HS-27A (cell line): ENCODE data around the gene FLNB.
A peak's percentile ranks its signal among the peaks of the same experiment; 100 is the strongest.

Experiments used
- DNase-seq: peaks from one replicate; pipeline ENCODE4 v3.0.0-alpha.2; 2012; ENCODE audit warnings: low read depth, missing footprints

FLNB gene

DNA sequence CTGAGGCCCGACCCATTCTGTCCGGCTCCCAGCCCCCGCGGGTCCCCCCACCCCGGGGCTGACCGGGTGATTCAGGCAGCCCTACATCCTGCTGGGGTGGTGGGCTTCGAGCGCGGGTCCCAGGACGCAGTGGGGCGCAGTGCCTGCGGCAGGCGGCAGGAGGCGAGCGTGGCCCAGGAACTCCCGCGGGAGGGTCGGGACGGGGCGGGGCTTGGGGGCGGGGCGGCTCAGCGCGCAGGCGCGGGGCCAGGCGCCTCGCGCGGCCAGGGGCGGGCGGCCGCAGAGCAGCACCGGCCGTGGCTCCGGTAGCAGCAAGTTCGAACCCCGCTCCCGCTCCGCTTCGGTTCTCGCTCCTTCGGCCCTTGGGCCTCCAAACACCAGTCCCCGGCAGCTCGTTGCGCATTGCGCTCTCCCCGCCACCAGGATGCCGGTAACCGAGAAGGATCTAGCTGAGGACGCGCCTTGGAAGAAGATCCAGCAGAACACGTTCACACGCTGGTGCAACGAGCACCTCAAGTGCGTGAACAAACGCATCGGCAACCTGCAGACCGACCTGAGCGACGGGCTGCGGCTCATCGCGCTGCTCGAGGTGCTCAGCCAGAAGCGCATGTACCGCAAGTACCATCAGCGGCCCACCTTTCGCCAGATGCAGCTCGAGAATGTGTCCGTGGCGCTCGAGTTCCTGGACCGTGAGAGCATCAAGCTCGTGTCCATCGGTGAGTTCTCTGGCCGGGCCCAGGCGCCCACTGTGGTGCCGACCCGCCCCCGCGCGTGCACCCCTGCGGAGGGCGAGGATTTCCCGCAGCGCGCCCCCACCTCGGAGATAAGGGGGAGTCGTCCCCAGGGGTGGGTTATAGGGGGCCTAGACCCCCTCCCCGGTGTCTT is at the start of gene FLNB:
Gene FLNB, plus strand, starts transcription at position 282 of the 885 bp plus-strand sequence. Its CDS starts 143 bp downstream, at position 425.
- no peak for DNase-seq

GRCh38 chr3:57958642-57959422 is 49.4 kb upstream of the FLNB start:
- DNase-seq, result no peak

DNA sequence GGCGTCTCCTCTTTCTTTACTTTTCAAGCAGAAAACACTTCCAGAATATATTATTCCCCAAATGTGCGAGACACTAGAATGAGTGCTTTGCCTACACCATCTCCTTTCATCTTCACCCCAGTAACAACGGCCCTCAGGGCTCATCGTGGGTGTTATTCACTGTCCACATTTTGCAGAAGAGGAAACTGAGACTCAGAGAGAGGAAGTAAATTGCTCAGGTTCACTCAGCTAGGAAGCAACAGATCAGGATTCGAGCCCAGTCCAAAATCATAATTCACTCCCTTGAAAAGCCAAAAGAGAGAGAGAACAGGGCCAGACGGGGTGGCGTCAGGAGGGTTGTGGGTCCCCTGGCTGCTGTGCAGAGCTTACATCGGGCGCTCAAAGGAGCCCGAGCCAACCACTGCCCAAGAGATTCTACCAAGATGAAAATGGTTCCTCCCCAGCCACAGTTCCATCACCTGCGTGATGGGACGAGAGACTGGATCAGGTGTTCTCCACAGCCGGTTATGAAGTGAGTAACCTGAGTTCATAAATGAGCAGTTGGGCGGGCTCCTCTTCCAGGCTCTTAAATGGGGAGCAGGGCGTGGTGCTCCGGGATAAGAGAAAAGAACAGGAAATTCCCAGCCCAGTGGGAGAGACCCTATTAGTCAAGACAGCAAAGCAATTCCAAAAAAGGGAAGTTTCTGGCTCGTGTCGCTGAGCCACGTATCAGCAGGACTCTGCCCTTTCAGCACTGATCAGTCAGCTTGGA is 48.6 kb upstream of the FLNB start:
- no peak for DNase-seq

DNA sequence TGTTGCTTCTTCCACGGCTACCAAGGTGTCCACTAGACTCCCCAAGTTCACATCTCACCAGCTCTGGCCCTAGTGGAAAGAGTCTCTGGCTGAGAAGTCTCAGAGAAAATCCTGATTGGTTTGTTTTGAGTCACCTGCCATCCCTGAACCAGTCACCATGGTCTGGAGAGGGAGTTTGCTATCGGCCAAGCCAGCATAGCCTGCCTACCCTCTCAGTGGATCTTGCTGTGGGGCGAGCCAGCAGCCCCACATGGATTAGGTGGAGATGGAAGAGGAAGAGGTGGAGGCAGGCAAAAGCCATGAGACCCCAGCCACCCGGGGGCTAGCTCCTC is 48.1 kb upstream of the FLNB start:
- DNase-seq, result no peak

DNA sequence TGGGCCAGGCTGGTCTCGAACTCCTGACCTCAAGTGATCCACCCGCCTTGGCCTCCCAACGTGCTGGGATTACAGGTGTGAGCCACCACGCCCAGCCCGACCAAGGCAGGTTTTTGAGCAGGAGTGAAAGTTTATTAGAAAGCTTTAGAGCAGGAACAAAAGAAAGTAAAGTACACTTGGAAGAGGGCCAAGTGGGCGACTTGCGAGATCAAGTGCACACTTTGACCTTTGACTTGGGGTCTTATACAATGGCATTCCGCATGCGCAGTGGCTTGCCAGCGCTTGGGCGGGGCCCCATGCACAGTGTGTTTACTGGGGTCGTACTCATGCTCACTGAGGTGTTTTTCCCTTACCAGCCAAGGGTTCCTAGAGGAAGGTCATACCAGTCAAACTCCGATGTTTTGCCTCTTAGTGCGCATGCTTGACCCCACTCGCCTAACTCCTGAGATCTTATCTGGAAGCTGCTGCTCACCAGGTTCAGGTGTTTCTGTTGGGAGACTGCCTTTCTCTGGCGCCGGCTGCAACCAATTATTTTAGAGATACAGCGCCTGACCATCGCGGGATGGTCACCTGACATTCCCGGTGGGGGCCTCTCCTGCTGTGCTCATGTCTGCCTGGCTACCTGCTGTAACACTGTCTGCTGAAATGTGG is 46.9 kb upstream of the FLNB start:
- no peak for DNase-seq

DNA sequence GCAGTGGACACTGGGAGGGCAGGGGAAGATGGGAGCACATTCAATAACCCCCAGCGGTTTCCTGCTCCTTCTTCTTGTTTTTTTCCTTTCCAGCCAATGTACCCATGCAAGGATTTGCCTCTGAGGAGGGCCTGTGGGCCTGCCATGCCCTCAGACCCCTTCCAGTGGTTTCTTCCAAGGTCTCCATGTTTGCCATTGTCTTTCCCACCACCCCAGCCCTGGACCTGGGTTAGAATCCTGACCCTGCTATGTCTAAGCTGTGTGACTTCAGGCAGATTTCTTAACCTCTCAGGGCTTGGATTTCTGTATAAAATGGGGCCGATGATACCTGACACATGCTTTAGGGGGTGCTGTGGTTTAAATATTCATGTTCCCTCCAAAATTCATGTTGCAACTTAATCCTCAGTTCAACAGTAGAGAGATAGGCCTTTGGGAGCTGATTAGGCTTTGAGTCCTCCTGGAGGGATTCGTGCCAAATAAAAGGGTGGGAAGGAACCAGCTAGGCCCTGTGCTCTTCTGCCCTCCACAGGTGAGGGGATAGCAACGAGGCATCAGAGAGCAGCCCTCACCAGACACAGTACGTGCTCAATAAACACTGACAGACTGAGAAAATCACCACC is 46.3 kb upstream of the FLNB start:
- DNase-seq, result no peak

- no peak for DNase-seq
Observed at GRCh38 chr3:57962448-57962834, 45.8 kb upstream of the FLNB start.

DNA sequence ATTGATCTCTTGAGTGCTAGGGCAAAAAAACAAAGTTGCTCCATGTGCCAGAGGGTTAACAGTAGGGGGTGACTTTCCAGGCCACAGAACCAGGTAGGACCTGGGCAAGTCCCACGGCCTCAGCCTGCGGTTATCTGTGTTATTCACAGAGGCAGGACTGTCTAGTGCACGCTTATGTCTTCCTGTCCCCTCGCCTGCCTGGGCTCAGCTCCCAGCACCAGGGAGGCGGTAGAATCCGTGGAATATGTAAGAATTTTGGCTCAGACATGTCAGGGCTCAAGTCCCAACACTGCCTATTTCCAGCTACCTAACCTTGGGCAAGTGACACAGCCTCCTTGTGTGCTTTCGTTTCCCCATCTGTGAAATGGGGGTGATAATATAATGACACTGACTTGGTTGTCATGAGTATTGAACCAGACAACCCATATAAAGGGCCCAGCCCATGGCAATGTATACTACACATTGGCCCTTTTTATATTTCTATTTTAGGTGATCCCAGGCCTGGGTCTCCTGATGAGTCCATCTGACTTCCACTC is 44.3 kb upstream of the FLNB start:
- no peak for DNase-seq

- no peak for DNase-seq
Observed at GRCh38 chr3:57966829-57967228, 41.4 kb upstream of the FLNB start.

- no peak for DNase-seq
Observed at GRCh38 chr3:57967590-57967989, 40.6 kb upstream of the FLNB start.

DNA sequence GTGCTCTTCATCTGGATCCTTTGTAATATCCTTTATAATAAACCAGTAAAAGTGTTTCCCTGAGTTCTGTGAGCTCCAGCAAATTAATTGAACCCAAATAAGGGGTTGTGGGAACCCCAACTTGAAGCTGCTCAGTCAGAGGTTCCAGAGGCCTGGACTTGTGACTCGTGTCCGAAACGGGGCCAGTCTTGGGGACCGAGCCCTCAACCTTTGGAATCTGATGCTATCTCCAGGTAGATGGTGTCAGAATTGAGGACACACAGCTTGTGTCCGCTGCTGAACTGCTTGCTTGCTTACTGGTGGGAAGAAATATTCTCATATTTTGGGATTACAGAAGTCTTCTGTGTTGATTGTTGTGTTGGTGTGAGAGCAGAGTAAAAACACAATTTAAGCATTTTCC is 39.7 kb upstream of the FLNB start:
- no peak for DNase-seq

DNA sequence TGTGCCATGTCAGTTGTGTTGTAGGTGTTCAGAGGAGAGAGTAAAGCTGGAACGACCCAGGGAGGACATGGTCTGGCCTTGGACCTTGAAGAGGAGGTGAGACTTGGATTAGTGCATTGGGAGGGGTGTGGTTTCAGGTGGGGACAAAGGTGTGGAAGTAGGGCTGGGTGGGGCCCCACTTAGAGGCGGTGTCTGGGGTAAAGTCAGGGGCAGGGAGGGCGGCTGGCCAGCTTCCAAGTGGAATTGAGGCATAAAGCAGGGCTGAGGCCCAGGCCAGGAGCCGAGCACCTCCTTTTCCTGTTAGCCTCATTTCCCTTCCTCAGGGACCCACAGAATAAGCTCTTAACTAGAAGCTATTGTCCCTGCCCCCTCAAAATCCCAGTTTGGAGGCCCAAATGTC is 36.2 kb upstream of the FLNB start:
- no peak for DNase-seq

DNA sequence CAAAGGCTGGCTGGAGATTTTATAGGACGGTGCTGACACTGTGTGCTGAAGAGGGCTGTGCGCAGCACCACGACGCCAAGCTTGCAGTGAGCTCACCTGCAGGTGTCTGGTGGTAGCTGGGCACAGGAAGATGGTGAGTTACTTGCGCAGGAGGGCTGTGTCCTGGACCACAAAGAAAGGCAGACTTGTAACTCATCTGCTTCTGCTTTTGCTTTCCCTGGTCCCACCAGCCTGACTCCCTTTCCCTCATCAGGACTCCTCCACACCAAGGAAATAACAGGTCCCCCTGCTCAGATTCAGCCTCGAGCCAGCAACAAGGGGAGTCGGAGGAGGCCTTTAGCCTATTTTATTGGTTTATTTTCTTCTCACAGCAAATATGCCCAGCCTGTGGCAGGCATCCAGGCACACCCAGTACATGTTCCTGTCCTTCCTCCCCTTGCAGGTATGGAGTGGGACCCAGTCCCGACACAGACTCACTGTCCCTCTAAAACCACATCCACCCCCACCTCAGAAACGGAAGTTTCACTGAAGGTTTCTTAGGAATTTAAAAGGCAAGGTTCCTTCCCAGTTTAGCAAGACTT is 35.6 kb upstream of the FLNB start:
- no peak for DNase-seq

- no peak for DNase-seq
Observed at GRCh38 chr3:57973715-57974477, 34.3 kb upstream of the FLNB start.

DNA sequence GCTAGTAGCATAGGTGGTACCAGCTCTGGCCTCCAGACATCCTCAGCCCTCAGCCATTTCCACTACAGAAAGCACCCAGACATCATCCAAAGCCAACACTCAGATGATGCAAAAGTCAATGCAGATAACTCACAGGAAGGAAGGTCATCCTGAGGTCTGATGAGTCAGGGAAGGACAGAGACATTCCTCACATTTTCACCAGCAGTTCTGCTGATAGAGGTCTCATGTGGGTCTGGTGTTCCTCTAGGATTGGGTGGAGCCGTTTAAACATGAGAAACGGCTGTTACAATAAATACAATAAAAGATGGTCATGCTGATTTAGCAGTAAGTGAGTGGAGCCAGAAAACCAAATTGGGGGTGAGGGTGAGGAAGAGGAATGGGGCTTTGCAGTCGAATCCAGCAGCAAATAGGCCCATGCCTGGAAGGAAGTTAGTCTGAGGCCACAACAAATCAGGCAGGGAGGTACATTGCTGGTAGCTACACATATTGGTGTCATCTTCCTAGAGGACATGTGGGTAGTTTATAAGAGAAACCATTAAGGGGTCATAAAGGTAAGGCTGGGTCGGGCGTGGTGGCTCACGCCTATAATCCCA is 33.3 kb upstream of the FLNB start:
- DNase-seq, result peak; percentile 99

DNA sequence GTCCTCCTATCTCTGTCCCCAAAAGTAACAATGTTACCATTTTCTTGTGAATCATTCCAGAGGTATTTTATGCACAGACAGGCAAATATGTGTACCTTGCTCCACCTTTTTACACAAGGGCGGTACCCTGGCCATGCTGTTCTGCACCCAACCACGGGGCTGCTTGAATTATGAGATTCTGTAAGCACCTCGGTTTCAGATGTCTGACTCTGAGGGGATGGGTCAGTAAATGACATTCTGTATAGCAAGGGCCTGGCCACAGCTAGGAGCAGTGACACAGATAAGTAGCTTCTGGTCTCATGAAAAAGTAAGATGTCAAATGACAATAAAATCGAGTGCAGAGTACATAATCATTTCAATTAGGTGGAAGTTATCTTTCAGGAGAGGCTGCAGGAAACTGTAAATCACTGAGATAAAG is 30.4 kb upstream of the FLNB start:
- no peak for DNase-seq

DNA sequence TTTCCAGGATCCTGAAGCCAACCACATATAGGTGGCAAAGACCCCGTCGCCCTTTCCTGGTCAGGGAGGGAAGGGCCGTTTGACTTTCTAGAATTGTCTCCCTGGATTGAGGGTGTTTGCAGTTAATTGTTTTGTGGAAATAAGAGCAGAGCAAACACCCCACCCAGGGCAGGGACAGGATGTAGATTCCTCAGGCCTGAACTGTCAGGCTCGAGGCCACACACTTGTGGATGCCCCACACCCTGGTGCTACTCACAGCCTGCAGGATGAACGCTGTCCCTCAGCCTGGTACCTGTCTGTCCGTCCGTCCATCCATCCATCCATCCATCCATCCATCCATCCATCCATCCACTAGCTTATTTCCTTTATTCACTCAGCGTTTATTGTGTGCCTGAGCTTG is 29.9 kb upstream of the FLNB start:
- DNase-seq, result no peak

DNA sequence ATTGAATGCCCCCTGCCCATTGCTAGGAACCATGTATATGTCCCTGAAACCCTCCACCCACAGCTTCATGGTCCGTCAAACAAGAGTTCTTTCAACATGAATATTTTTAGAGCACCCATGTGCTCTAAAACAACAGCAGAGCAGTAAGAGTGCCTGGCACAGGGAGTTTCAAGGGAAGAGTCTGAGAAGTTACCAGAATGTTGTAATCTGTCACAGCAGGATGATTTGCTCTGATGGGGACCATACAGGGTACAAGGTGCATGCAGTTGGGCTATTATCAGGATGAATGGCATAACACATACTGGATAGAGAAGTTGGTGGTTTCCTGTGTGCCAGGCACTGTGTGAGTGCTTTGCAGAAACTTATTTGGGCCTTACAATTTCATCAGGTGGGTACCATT is 27.8 kb upstream of the FLNB start:
- no peak for DNase-seq

GRCh38 chr3:57981483-57982087 is 26.6 kb upstream of the FLNB start:
- no peak for DNase-seq
